CD14-positive monocyte (primary cell): ENCODE data around the gene TSPAN11. TPM values are rescaled to one million over a fixed set of nuclear protein-coding genes. Genes with fewer than 3 reads are reported as not detected.

Experiments
- DNase-seq, 3 donors: peaks; one replicate each; pipeline ENCODE4 v3.0.0-alpha.2; 2011 to 2022
- H2AFZ ChIP-seq: 2 replicates; pipeline ENCODE4 v1.6.0; 2012; ENCODE audit warnings: mild to moderate bottlenecking, low read depth, low read length, inconsistent platforms; ENCODE audit not compliant: insufficient read depth, poor library complexity, severe bottlenecking
- H3K27ac ChIP-seq, 2 donors: 1 replicate in 1 of 2; 2 replicates in 1 of 2; pipeline ENCODE4 v1.5.1; 2012 to 2013; ENCODE audit warnings: low read length in 2 of 2, control low read depth in 1 of 2, inconsistent platforms in 1 of 2, low read depth in 1 of 2, mild to moderate bottlenecking in 1 of 2
- H3K27me3 ChIP-seq, 2 donors: one replicate each; pipeline versions ENCODE4 v1.6.0 to v1.6.1; 2011 to 2013; ENCODE audit warnings: low read length in 2 of 2; ENCODE audit not compliant: control insufficient read depth in 2 of 2, insufficient read depth in 2 of 2
- H3K36me3 ChIP-seq, 2 donors: replicated peaks in 1 of 2; 1 replicate in 1 of 2; 2 replicates in 1 of 2; pipeline versions ENCODE4 v1.5.1 to v1.6.1; 2012 to 2013; ENCODE audit warnings: low read length in 2 of 2, control low read depth in 1 of 2, inconsistent platforms in 1 of 2, mild to moderate bottlenecking in 1 of 2; ENCODE audit not compliant: insufficient read depth in 2 of 2, control insufficient read depth in 1 of 2
- H3K4me1 ChIP-seq, 2 donors: 1 replicate in 1 of 2; 2 replicates in 1 of 2; pipeline versions ENCODE4 v1.5.1 to v1.6.1; 2012 to 2013; ENCODE audit warnings: low read length in 2 of 2, control low read depth in 1 of 2, inconsistent platforms in 1 of 2, mild to moderate bottlenecking in 1 of 2, moderate library complexity in 1 of 2; ENCODE audit not compliant: insufficient read depth in 2 of 2, control insufficient read depth in 1 of 2
- H3K4me2 ChIP-seq: replicated peaks from 2 replicates; pipeline ENCODE3; 2012; ENCODE audit warnings: low read length, moderate library complexity, mild to moderate bottlenecking; ENCODE audit not compliant: poor library complexity, severe bottlenecking; ENCODE audit errors: extremely low read depth
- H3K4me3 ChIP-seq, 3 experiments: fragments of 200-600 bp in 1 of 3; sonication (generic) in 1 of 3; replicated peaks in 1 of 3; 1 replicate in 2 of 3; 2 replicates in 1 of 3; pipeline ENCODE4 v1.5.1; 2011 to 2013; ENCODE audit warnings: low read length in 3 of 3, mild to moderate bottlenecking in 3 of 3, control low read depth in 2 of 3, low read depth in 2 of 3, inconsistent platforms in 1 of 3, moderate library complexity in 1 of 3
- H3K79me2 ChIP-seq: 2 replicates; pipeline ENCODE4 v1.6.0; 2012; ENCODE audit warnings: mild to moderate bottlenecking, control low read depth, inconsistent platforms, low read length, moderate library complexity; ENCODE audit not compliant: insufficient read depth
- H3K9ac ChIP-seq: 2 replicates; pipeline ENCODE4 v1.6.0; 2017; ENCODE audit warnings: low read length, mild to moderate bottlenecking; ENCODE audit not compliant: insufficient read depth, poor library complexity, severe bottlenecking
- H3K9me3 ChIP-seq, 2 donors: replicated peaks in 1 of 2; 1 replicate in 1 of 2; 2 replicates in 1 of 2; pipeline versions ENCODE4 v1.5.1 to v1.6.1; 2012 to 2013; ENCODE audit warnings: low read length in 2 of 2, control low read depth in 1 of 2; ENCODE audit not compliant: control insufficient read depth in 1 of 2, insufficient read depth in 1 of 2
- H4K20me1 ChIP-seq: 2 replicates; pipeline ENCODE4 v1.6.0; 2012; ENCODE audit warnings: mild to moderate bottlenecking, low read length, control low read depth, moderate library complexity; ENCODE audit not compliant: insufficient read depth
- H3K27ac Mint-ChIP-seq, 7 donors: one replicate each; pipeline ENCODE4 v1.8.0; 2020; ENCODE audit warnings: mild to moderate bottlenecking in 7 of 7, mixed read lengths in 7 of 7, moderate library complexity in 6 of 7, inconsistent platforms in 2 of 7
- H3K27me3 Mint-ChIP-seq, 3 donors: one replicate each; pipeline ENCODE4 v1.8.0; 2021 to 2022; ENCODE audit warnings: low read depth in 3 of 3, mild to moderate bottlenecking in 3 of 3, mixed read lengths in 3 of 3, moderate library complexity in 3 of 3, inconsistent platforms in 1 of 3
- H3K36me3 Mint-ChIP-seq, 2 donors: one replicate each; pipeline ENCODE4 v1.8.0; 2020; ENCODE audit warnings: mixed read lengths in 2 of 2, inconsistent platforms in 1 of 2, mild to moderate bottlenecking in 1 of 2
- H3K4me1 Mint-ChIP-seq: one replicate; pipeline ENCODE4 v1.8.0; 2020; ENCODE audit warnings: mild to moderate bottlenecking, mixed read lengths
- H3K4me3 Mint-ChIP-seq, 2 donors: one replicate each; pipeline ENCODE4 v1.8.0; 2020; ENCODE audit warnings: mild to moderate bottlenecking in 2 of 2, mixed read lengths in 2 of 2, moderate library complexity in 1 of 2
- H3K9me3 Mint-ChIP-seq, 7 donors: one replicate each; pipeline ENCODE4 v1.8.0; 2020 to 2022; ENCODE audit warnings: mixed read lengths in 7 of 7, mild to moderate bottlenecking in 6 of 7, moderate library complexity in 6 of 7, inconsistent platforms in 2 of 7
- WGBS: methylation state at CpG from one replicate; pipeline ENCODE4 v1.1.5; 2013; ENCODE audit warnings: missing lambda C conversion rate; ENCODE audit not compliant: insufficient coverage; 5-methylcytosine and 5-hydroxymethylcytosine counted together
- intact Hi-C, 2 donors: fragments of 100-400 bp; cut with micrococcal nuclease; formaldehyde crosslinking; loops; one replicate each; pipeline versions ENCODE4 v1.15.0 to v1.15.1; 2023
- polyA plus RNA-seq, 3 donors: library from polyadenylated mRNA; depleted of rRNA in 1 of 3; unstranded in 2 of 3; stranded (reverse) in 1 of 3; fragments of 300-500 nt in 2 of 3; fragments of >200 nt in 1 of 3; fragmentation: Illumina TruSeq in 2 of 3; gene quantifications; 1 replicate in 2 of 3; 2 replicates in 1 of 3; pipeline ENCODE4 v1.2.3, GENCODE V29; 2012 to 2021
- TF ChIP-seq, protein P1 (sequence below): fragments of 200-600 bp; IDR thresholded peaks from one replicate; pipeline ENCODE4 v1.8.0; 2022; ENCODE audit warnings: antibody characterized with exemption, mild to moderate bottlenecking

TSPAN11 gene
- polyA plus RNA-seq, 3 donors: not detected

GRCh38 chr12:31017535-31017934 lies 91.0 kb downstream of the TSPAN11 start:
- no peak overlapping the region for H3K4me2 ChIP-seq
- H3K27me3 Mint-ChIP-seq: peaks cover 0 to 1% (median 0%) of the 10 kb centered on the region in 3 donors
- WGBS: 95% methylated on average over 2 of the region's 4 CpGs

GRCh38 chr12:31018106-31018789 lies 91.7 kb downstream of the TSPAN11 start:
- no CpG with 5 or more reads among the region's 3 CpGs for WGBS
- Mint-ChIP-seq H3K36me3 (no peaks in the 10 kb centered on the region), H3K27me3 (peaks cover 0 to 1% (median 0%) of the 10 kb centered on the region in 3 donors), H3K4me1 (peaks cover 17% of the 10 kb centered on the region), H3K27ac (no peak overlapping the region), H3K4me3 (no peak overlapping the region), H3K9me3 (peaks cover 0 to 5% (median 0%) of the 10 kb centered on the region in 7 donors)
- H3K4me2 ChIP-seq: no peak overlapping the region
- no peaks in the 10 kb centered on the region for H4K20me1 ChIP-seq
- intact Hi-C loops: no loop called here
- no peaks in the 10 kb centered on the region for H3K79me2 ChIP-seq
- DNase-seq: no peak
- H3K36me3 ChIP-seq: no peaks in the 10 kb centered on the region
- no peaks in the 10 kb centered on the region for H3K4me1 ChIP-seq
- H3K9me3 ChIP-seq: no peaks in the 10 kb centered on the region
- TF ChIP-seq, protein P1, sequence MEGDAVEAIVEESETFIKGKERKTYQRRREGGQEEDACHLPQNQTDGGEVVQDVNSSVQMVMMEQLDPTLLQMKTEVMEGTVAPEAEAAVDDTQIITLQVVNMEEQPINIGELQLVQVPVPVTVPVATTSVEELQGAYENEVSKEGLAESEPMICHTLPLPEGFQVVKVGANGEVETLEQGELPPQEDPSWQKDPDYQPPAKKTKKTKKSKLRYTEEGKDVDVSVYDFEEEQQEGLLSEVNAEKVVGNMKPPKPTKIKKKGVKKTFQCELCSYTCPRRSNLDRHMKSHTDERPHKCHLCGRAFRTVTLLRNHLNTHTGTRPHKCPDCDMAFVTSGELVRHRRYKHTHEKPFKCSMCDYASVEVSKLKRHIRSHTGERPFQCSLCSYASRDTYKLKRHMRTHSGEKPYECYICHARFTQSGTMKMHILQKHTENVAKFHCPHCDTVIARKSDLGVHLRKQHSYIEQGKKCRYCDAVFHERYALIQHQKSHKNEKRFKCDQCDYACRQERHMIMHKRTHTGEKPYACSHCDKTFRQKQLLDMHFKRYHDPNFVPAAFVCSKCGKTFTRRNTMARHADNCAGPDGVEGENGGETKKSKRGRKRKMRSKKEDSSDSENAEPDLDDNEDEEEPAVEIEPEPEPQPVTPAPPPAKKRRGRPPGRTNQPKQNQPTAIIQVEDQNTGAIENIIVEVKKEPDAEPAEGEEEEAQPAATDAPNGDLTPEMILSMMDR: no peak
- no peak overlapping the region for H2AFZ ChIP-seq
- no peak overlapping the region for H3K27ac ChIP-seq
- H3K27me3 ChIP-seq: no peaks in the 10 kb centered on the region
- H3K4me3 ChIP-seq: no peak overlapping the region
- no peak overlapping the region for H3K9ac ChIP-seq

More at GRCh38 chr12:31017535-31017934, 91.0 kb downstream of the TSPAN11 start:
- no peaks in the 10 kb centered on the region for H3K36me3 Mint-ChIP-seq
- no peak for DNase-seq
- H3K4me3 ChIP-seq: no peak overlapping the region
- H2AFZ ChIP-seq: no peak overlapping the region
- H4K20me1 ChIP-seq: no peaks in the 10 kb centered on the region
- H3K36me3 ChIP-seq: no peaks in the 10 kb centered on the region
- intact Hi-C loops: no loop called here
- no peaks in the 10 kb centered on the region for H3K79me2 ChIP-seq
- H3K27ac Mint-ChIP-seq: no peak overlapping the region
- H3K9me3 ChIP-seq: no peaks in the 10 kb centered on the region
- H3K4me1 ChIP-seq: no peaks in the 10 kb centered on the region
- H3K27ac ChIP-seq: no peak overlapping the region
- no peaks in the 10 kb centered on the region for H3K27me3 ChIP-seq
- H3K9ac ChIP-seq: no peak overlapping the region
- no peak overlapping the region for H3K4me3 Mint-ChIP-seq
- TF ChIP-seq, protein P1: no peak
- peaks cover 17% of the 10 kb centered on the region for H3K4me1 Mint-ChIP-seq
- peaks cover 0 to 5% (median 0%) of the 10 kb centered on the region in 7 donors for H3K9me3 Mint-ChIP-seq
